HUES48 (cell line): ENCODE data around the gene RTN4RL2.

Experiments used
- H3K27ac ChIP-seq: one replicate; pipeline ENCODE4 v1.7.0; 2013; ENCODE audit warnings: low read depth, low read length, inconsistent platforms
- H3K27me3 ChIP-seq: 2 replicates; pipeline ENCODE4 v1.6.1; 2013; ENCODE audit warnings: mild to moderate bottlenecking, low read length; ENCODE audit not compliant: control insufficient read depth, insufficient read depth
- H3K36me3 ChIP-seq: 2 replicates; pipeline ENCODE4 v1.6.1; 2013; ENCODE audit warnings: low read length; ENCODE audit not compliant: control insufficient read depth, insufficient read depth
- H3K4me1 ChIP-seq: 2 replicates; pipeline ENCODE4 v1.6.1; 2013; ENCODE audit warnings: mild to moderate bottlenecking, low read length; ENCODE audit not compliant: control insufficient read depth, insufficient read depth
- H3K4me3 ChIP-seq: 2 replicates; pipeline ENCODE4 v1.5.1; 2013; ENCODE audit warnings: mild to moderate bottlenecking, low read depth, low read length
- H3K9ac ChIP-seq: 2 replicates; pipeline ENCODE4 v1.6.1; 2013; ENCODE audit warnings: mild to moderate bottlenecking, low read depth, low read length, moderate library complexity
- H3K9me3 ChIP-seq: 2 replicates; pipeline ENCODE4 v1.6.1; 2013; ENCODE audit warnings: low read length; ENCODE audit not compliant: control insufficient read depth, insufficient read depth

RTN4RL2 gene

DNA sequence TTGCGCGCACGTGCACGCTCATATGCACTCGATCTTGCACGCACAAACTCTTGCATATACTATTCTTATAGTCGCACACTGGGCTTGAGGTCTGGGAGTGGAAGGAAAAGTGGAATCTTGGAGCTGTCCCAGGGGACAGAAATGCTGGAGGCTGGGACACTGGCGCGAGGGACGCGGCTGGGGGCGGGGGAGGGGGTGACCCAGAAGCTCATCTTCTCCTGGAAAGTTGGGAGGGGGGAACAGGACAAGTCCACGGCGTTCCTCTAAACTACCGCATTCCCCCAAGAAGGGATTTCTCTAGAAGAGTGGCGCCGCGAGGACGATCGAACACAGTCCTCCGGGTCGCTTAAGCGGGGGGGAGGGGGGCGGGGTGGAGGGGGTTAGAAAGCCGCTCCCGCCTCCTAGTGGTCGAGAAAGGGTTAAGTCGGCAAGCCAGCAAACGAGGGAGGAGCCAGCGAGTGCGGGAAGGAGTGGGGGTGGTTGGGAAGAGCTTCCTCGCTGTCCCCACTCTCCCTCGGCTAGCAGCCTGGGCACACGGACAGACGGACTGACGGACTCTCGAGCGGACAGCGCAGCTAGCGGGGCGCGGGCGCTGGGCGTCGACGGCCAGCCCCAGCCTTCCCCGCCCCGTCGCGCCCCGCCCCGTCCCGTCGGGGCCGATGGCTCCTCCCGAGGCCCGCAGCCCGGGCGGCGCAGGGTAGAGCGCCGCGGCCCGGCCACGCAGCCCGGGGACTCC lies at the start of gene RTN4RL2:
Gene RTN4RL2 (plus strand): TSS at position 507 of the 736 bp plus-strand sequence. CDS start 338 bp downstream, outside the sequence.
- H3K36me3 ChIP-seq, result no peaks in the 10 kb centered on the region
- peaks cover 33% of the 10 kb centered on the region for H3K4me1 ChIP-seq
- no peaks in the 10 kb centered on the region for H3K9me3 ChIP-seq
- H3K27ac ChIP-seq, result no peak within 1 kb of the TSS
- peak within 1 kb of the TSS; percentile 74 for H3K4me3 ChIP-seq
- peaks cover 61% of the 10 kb centered on the region for H3K27me3 ChIP-seq
- H3K9ac ChIP-seq, result no peak within 1 kb of the TSS; the same call in 1 of the 2 replicates

- Histone ChIP-seq H3K4me3 (no peak overlapping the region), H3K4me1 (no peaks in the 10 kb centered on the region), H3K27ac (no peak overlapping the region), H3K27me3 (no peaks in the 10 kb centered on the region), H3K36me3 (peaks cover 83% of the 10 kb centered on the region), H3K9ac (no peak overlapping the region), H3K9me3 (no peaks in the 10 kb centered on the region)
These were observed 46.6 kb upstream of the RTN4RL2 start for GRCh38 chr11:57413681-57414080.

DNA sequence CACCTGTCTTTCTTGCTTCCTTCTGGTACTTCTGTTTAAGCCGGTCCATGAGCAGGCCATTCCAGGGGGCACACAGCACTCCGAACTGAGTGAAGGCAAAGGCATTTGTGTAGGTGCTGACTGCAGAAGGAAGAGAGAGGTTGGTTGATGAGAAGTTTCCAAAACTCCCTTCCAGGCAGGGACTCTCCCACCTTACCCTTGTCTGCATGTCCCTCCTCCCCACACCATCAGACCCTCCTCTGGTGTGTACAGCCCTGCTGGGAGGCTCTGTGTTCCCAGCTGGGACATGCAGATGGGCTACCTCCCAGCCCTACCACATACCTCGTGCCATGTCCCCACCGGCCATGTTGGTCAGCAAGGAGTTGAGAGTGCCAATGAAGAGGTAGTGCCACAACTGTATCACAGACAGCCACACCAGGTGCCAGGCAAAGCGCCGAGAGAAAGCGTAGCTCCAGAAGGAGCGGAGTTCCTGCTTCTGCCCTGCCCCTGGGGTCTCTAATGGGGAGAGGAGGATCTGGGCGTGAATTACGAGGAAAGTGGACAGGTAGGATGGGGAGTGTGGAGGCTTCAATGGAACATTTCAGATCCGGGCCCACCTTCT lies 45.6 kb upstream of the RTN4RL2 start:
- Histone ChIP-seq H3K27me3 (no peaks in the 10 kb centered on the region), H3K27ac (no peak overlapping the region), H3K9me3 (no peaks in the 10 kb centered on the region), H3K36me3 (peaks cover 73% of the 10 kb centered on the region), H3K9ac (no peak overlapping the region), H3K4me1 (no peaks in the 10 kb centered on the region), H3K4me3 (no peak overlapping the region)

- no peak overlapping the region for H3K4me3 ChIP-seq
- no peak overlapping the region for H3K27ac ChIP-seq
- H3K36me3 ChIP-seq, result peaks cover 72% of the 10 kb centered on the region
- H3K9ac ChIP-seq, result no peak overlapping the region
- no peaks in the 10 kb centered on the region for H3K4me1 ChIP-seq
- no peaks in the 10 kb centered on the region for H3K9me3 ChIP-seq
- no peaks in the 10 kb centered on the region for H3K27me3 ChIP-seq
These were observed 43.9 kb upstream of the RTN4RL2 start for GRCh38 chr11:57416436-57416835.

GRCh38 chr11:57417056-57417455 lies 43.3 kb upstream of the RTN4RL2 start:
- Histone ChIP-seq H3K36me3 (peaks cover 69% of the 10 kb centered on the region), H3K27ac (no peak overlapping the region), H3K4me1 (no peaks in the 10 kb centered on the region)

DNA sequence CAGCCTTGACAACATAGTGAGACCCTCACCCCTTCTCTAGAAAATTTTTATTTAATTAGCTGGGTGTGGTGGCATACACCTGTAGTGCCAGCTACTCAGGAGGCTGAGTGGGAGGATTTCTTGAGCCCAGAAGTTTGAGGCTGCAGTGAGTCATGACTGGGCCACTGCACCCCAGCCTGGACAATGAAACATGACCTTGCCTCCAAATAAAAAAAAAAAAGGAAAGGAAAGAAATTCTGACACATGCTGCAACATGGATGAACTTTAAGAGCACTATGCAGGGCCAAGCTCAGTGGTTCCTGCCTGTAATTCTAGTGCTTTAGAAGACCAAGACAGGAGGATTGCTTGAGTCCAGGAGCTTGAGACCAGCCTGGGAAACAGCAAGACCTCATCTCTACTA lies 42.2 kb upstream of the RTN4RL2 start:
- no peaks in the 10 kb centered on the region for H3K27me3 ChIP-seq
- H3K27ac ChIP-seq, result no peak overlapping the region
- no peaks in the 10 kb centered on the region for H3K4me1 ChIP-seq
- peaks cover 69% of the 10 kb centered on the region for H3K36me3 ChIP-seq
- no peak overlapping the region for H3K4me3 ChIP-seq
- H3K9me3 ChIP-seq, result no peaks in the 10 kb centered on the region
- H3K9ac ChIP-seq, result no peak overlapping the region

More at GRCh38 chr11:57417056-57417455, 43.3 kb upstream of the RTN4RL2 start:
- Histone ChIP-seq H3K9me3 (no peaks in the 10 kb centered on the region), H3K4me3 (no peak overlapping the region), H3K9ac (no peak overlapping the region), H3K27me3 (no peaks in the 10 kb centered on the region)

DNA sequence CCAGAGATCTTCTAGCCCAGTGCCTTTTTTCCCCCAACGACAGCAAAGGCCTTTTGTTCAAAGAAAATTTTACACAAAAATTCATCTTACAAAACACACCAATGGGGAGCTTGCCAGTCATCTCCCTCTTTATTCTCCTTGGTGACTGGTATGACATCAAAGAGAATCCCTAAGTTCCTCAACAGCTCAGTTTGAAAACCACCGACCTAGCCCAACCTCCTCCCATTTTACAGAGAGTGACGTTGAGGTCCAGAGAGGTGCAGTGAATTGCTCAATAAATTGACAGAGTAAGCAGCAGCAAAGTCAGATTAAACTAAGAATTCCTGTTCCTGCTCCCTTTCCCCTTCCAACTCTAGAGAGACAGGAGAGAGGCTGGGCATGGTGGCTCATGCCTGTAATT lies 41.2 kb upstream of the RTN4RL2 start:
- H3K4me1 ChIP-seq, result no peaks in the 10 kb centered on the region
- H3K4me3 ChIP-seq, result no peak overlapping the region
- no peaks in the 10 kb centered on the region for H3K9me3 ChIP-seq
- no peak overlapping the region for H3K27ac ChIP-seq
- H3K9ac ChIP-seq, result no peak overlapping the region
- H3K36me3 ChIP-seq, result peaks cover 64% of the 10 kb centered on the region
- no peaks in the 10 kb centered on the region for H3K27me3 ChIP-seq

GRCh38 chr11:57421066-57421465 lies 39.3 kb upstream of the RTN4RL2 start:
- Histone ChIP-seq H3K9me3 (no peaks in the 10 kb centered on the region), H3K27me3 (peaks cover 4% of the 10 kb centered on the region; the same call in 1 of the 2 replicates), H3K36me3 (peaks cover 52% of the 10 kb centered on the region), H3K4me3 (no peak overlapping the region), H3K27ac (no peak overlapping the region), H3K9ac (no peak overlapping the region), H3K4me1 (no peaks in the 10 kb centered on the region)

DNA sequence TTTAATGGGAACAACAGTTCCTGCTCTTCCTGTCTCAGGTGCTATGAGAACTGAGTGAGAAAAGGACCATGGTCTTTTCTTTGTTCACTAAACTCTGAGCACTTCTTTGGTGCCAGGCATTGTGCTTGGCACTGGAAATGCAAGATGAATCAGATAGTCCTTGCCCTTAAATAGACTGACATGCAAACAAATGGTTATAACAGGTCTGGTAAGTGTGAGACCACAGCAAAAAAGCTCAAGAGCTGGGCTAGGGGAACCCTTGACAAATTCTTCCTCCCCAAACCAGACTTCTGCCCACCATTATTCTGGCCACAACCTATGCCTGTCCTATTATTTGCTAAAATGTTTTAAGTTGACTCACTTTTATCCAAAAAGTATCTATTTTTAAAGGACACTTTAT lies 38.5 kb upstream of the RTN4RL2 start:
- peaks cover 6% of the 10 kb centered on the region; the same call in 1 of the 2 replicates for H3K4me1 ChIP-seq
- H3K27me3 ChIP-seq, result peaks cover 11% of the 10 kb centered on the region; the same call in 1 of the 2 replicates
- H3K9ac ChIP-seq, result no peak overlapping the region
- H3K36me3 ChIP-seq, result peaks cover 45% of the 10 kb centered on the region
- no peak overlapping the region for H3K27ac ChIP-seq
- H3K4me3 ChIP-seq, result no peak overlapping the region
- H3K9me3 ChIP-seq, result no peaks in the 10 kb centered on the region

DNA sequence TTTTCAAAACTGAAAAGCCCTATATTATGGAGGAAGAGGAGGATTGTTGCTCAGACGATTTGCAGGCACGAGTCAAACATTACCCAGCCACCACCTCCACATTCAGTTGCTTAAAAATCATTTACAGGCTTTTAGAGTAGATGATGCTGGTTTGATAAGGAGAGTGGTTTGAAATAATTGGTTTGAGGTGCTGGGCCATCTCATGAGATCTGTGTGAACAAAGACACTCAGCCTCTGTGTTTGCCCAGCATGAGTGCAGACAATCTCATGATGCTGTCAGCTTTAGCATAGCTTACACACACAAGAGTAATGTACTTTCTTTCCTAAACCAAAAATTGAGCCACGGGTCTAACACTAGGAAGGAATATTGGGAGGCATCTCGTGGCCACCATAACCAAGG lies 37.7 kb upstream of the RTN4RL2 start:
- H3K4me3 ChIP-seq, result no peak overlapping the region
- H3K9ac ChIP-seq, result no peak overlapping the region
- H3K4me1 ChIP-seq, result peaks cover 6% of the 10 kb centered on the region; the same call in 1 of the 2 replicates
- peaks cover 11% of the 10 kb centered on the region; the same call in 1 of the 2 replicates for H3K27me3 ChIP-seq
- no peaks in the 10 kb centered on the region for H3K9me3 ChIP-seq
- peaks cover 36% of the 10 kb centered on the region for H3K36me3 ChIP-seq
- no peak overlapping the region for H3K27ac ChIP-seq

- Histone ChIP-seq H3K36me3 (peaks cover 27% of the 10 kb centered on the region), H3K9ac (no peak overlapping the region), H3K27me3 (peaks cover 23% of the 10 kb centered on the region), H3K9me3 (no peaks in the 10 kb centered on the region), H3K27ac (no peak overlapping the region), H3K4me3 (no peak overlapping the region), H3K4me1 (peaks cover 6% of the 10 kb centered on the region; the same call in 1 of the 2 replicates)
These were observed 36.1 kb upstream of the RTN4RL2 start for GRCh38 chr11:57424137-57424791.
